Measurements from ENCODE around the gene KIF5B.
"Not testable (repeated sequence)": the region's sequence is repeated elsewhere in the genome, so short reads cannot be mapped to it uniquely, and the experiment has no call there.

The KIF5B gene

GRCh38 chr10:32057036-32057372 is 779 bp upstream of the KIF5B start:
- DNase-seq = no peak

GRCh38 chr10:32055478-32056135 is 618 bp downstream of the KIF5B start:
- DNase-seq = peak; percentile 88

GRCh38 chr10:32054094-32054493 is 2.1 kb downstream of the KIF5B start:
- DNase-seq = peak; percentile 31

GRCh38 chr10:32053392-32053791 is 2.8 kb downstream of the KIF5B start:
- not testable (repeated sequence) for DNase-seq

- DNase-seq = no peak
Measured at GRCh38 chr10:32051926-32052325, 4.3 kb downstream of the KIF5B start.

- DNase-seq = no peak
Measured at GRCh38 chr10:32050177-32050576, 6.0 kb downstream of the KIF5B start.

GRCh38 chr10:32049113-32049512 is 7.1 kb downstream of the KIF5B start:
- DNase-seq = no peak

- DNase-seq = no peak
Measured at GRCh38 chr10:32048282-32048681, 7.9 kb downstream of the KIF5B start.

- no peak for DNase-seq
Measured at GRCh38 chr10:32047881-32048280, 8.3 kb downstream of the KIF5B start.

GRCh38 chr10:32046151-32046550 is 10.1 kb downstream of the KIF5B start:
- no peak for DNase-seq

GRCh38 chr10:32042730-32043129 is 13.5 kb downstream of the KIF5B start:
- not testable (repeated sequence) for DNase-seq

GRCh38 chr10:32041290-32042028 is 14.8 kb downstream of the KIF5B start:
- DNase-seq = no peak

GRCh38 chr10:32039734-32040133 is 16.5 kb downstream of the KIF5B start:
- no peak for DNase-seq

GRCh38 chr10:32038777-32039176 is 17.4 kb downstream of the KIF5B start:
- no peak for DNase-seq

GRCh38 chr10:32036922-32037321 is 19.3 kb downstream of the KIF5B start:
- DNase-seq = no peak

GRCh38 chr10:32035038-32035437 is 21.2 kb downstream of the KIF5B start:
- no peak for DNase-seq

GRCh38 chr10:32033171-32033570 is 23.1 kb downstream of the KIF5B start:
- DNase-seq = no peak

GRCh38 chr10:32031920-32032319 is 24.3 kb downstream of the KIF5B start:
- no peak for DNase-seq

- no peak for DNase-seq
Measured at GRCh38 chr10:32031424-32031823, 24.8 kb downstream of the KIF5B start.

GRCh38 chr10:32028710-32029109 is 27.5 kb downstream of the KIF5B start:
- DNase-seq = no peak

- DNase-seq = no peak
Measured at GRCh38 chr10:32023264-32023663, 33.0 kb downstream of the KIF5B start.

- no peak for DNase-seq
Measured at GRCh38 chr10:32017044-32017443, 39.2 kb downstream of the KIF5B start.

GRCh38 chr10:32015386-32015785 is 40.8 kb downstream of the KIF5B start:
- no peak for DNase-seq

GRCh38 chr10:32007026-32007425 is 49.2 kb downstream of the KIF5B start:
- DNase-seq = no peak

- DNase-seq = peak; percentile 74
Measured at GRCh38 chr10:32005050-32005449, 51.2 kb downstream of the KIF5B start.
